H1 (cell line): ENCODE measurements around the gene SMOC2. TPM values are rescaled to one million over a fixed set of nuclear protein-coding genes. Genes with fewer than 3 reads are reported as not detected.

Source experiments
- CBX8 ChIP-seq: fragments of 300-800, 300-1000 bp; sonication (generic); IDR thresholded peaks from 2 replicates; pipeline ENCODE4 v1.7.1; 2016; ENCODE audit warnings: low read depth, low read length, borderline replicate concordance
- CEBPB ChIP-seq: IDR thresholded peaks from 2 replicates; pipeline ENCODE4 v1.6.1; 2012; ENCODE audit warnings: low read depth, low read length
- CREB1 ChIP-seq: IDR thresholded peaks from 2 replicates; pipeline ENCODE4 v1.6.1; 2012; ENCODE audit warnings: inconsistent platforms
- FOSL1 ChIP-seq: IDR thresholded peaks from 2 replicates; pipeline ENCODE4 v1.6.1; 2011; ENCODE audit warnings: mild to moderate bottlenecking, low read depth, low read length, moderate library complexity; ENCODE audit not compliant: insufficient read depth
- PHF8 ChIP-seq: fragments of 200-600 bp; sonication (generic); conservative IDR thresholded peaks from 2 replicates; pipeline ENCODE4 v1.7.1; 2012; ENCODE audit warnings: low read depth, mild to moderate bottlenecking, inconsistent platforms, low read length, moderate library complexity
- POU5F1 ChIP-seq: IDR thresholded peaks from 2 replicates; pipeline ENCODE4 v1.6.1; 2011; ENCODE audit warnings: low read depth, mild to moderate bottlenecking, low read length, moderate library complexity
- RXRA ChIP-seq: IDR thresholded peaks from 2 replicates; pipeline ENCODE4 v1.6.1; 2011; ENCODE audit warnings: low read depth, mild to moderate bottlenecking, low read length, moderate library complexity; ENCODE audit not compliant: insufficient read depth
- SP2 ChIP-seq: IDR thresholded peaks from 2 replicates; pipeline ENCODE4 v1.6.1; 2012; ENCODE audit warnings: mild to moderate bottlenecking, low read length, inconsistent platforms
- polyA plus RNA-seq, 7 experiments: library from polyadenylated mRNA; depleted of rRNA in 3 of 7; stranded (reverse) in 5 of 7; unstranded in 2 of 7; fragments of >200 nt in 5 of 7; fragments of 200-250 nt in 2 of 7; gene quantifications; 1 replicate in 5 of 7; 2 replicates in 1 of 7; 4 replicates in 1 of 7; pipeline versions ENCODE4 v1.2.1 to v1.2.3, GENCODE V29; 2011 to 2013; ENCODE audit warnings: missing spikeins in 2 of 7, mixed read lengths in 2 of 7
- total RNA-seq: library from RNA; stranded (reverse); fragmentation: NEBNext Ultra II Directional; extraction: Animal tissue kit (Norgen Biotek cat#: 25700); gene quantifications from 2 replicates; pipeline ENCODE4 v1.2.1, GENCODE V29; 2021
- TF ChIP-seq, protein P1 (sequence below): IDR thresholded peaks from 2 replicates; pipeline ENCODE4 v1.6.1; 2011; ENCODE audit warnings: low read depth, mild to moderate bottlenecking, low read length; ENCODE audit not compliant: insufficient read depth

SMOC2 gene
- total and polyA plus RNA-seq, 2 of the 8 experiments (the other 6 are each of a cell fraction or from before 2014, with no cell fraction given), result 7.7 to 8.5 TPM

DNA sequence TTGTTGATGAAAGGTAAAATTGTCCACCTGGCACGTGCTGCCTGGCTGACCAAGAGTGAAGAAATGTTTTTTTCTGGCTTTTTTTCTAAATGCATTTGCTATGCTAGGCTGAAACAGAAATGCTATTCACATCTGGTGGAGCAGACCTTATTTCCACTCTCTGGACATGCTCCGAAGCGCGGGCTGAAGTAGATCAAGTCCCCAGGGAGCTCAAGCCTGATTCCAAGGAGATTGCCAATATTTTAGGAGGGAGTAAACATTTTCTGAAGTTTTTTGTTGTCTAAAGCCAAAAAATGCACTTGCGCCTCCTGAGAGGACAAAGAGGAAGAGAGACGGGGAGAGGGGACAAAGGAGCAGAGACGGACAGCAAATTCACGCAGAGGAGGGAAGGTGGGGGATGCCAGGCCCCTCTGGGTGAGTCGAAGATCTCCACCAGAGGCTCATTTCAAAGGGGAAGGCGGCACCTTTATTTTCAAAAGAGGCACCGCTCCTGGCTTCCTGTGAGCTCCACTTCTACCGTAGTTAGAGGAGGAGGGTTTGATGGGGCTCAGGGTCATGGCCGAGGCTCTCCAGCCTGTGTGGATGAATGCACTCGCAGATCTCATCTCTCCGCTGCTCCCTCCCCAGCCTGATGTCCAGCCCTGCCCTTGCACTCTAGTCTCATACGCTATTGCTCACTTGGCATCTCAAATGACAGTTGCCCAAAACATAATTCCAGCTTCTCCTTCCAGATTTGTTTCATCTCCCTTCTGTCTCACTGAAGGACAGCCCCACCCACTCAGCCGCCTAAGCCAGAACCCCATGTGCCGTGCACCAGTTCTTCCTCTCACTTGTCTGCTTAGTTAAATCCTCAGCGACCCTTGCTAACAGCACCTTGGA, 23.1 kb upstream of the SMOC2 start (continued):
- TF ChIP-seq PHF8, result no peak
- TF ChIP-seq POU5F1, result no peak
- no peak for TF ChIP-seq CREB1
- TF ChIP-seq CEBPB, result no peak
- TF ChIP-seq RXRA, result no peak
- no peak for TF ChIP-seq SP2
- TF ChIP-seq, protein P1, sequence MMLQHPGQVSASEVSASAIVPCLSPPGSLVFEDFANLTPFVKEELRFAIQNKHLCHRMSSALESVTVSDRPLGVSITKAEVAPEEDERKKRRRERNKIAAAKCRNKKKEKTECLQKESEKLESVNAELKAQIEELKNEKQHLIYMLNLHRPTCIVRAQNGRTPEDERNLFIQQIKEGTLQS, result no peak
- no peak for TF ChIP-seq FOSL1
- TF ChIP-seq CBX8, result no peak
